Gastrocnemius medialis (tissue), 4 donors: ENCODE measurements around the gene SCAANT1. TPM values are rescaled to one million over a fixed set of nuclear protein-coding genes. Genes with fewer than 3 reads are reported as not detected.

Source experiments
- ATAC-seq, 2 donors: fragments of 150-250 bp; one replicate each; pipeline ENCODE4 v1.9.1; 2016
- DNase-seq, 2 donors: peaks; one replicate each; pipeline ENCODE4 v3.0.0-alpha.2; 2019
- H3K27ac ChIP-seq, 4 donors: fragments of 200-600 bp; sonication (generic); 1 replicate in 1 of 4; 2 replicates in 3 of 4; pipeline ENCODE4 v1.5.1; 2016 to 2018; ENCODE audit warnings: mild to moderate bottlenecking in 2 of 4, moderate library complexity in 1 of 4
- H3K27me3 ChIP-seq, 3 donors: fragments of 200-600 bp; sonication (generic) in 2 of 3; 1 replicate in 1 of 3; 2 replicates in 2 of 3; pipeline versions ENCODE4 v1.5.1 to v1.6.0; 2016 to 2019; ENCODE audit warnings: mild to moderate bottlenecking in 1 of 3, moderate library complexity in 1 of 3
- H3K36me3 ChIP-seq, 2 donors: fragments of 200-600 bp; sonication (generic) in 1 of 2; one replicate each; pipeline ENCODE4 v1.5.1; 2017 to 2018
- H3K4me1 ChIP-seq, 2 donors: fragments of 200-600 bp; sonication (generic) in 1 of 2; one replicate each; pipeline ENCODE4 v1.5.1; 2016 to 2017; ENCODE audit warnings: mild to moderate bottlenecking in 2 of 2
- H3K4me3 ChIP-seq, 4 donors: fragments of 200-600 bp; sonication (generic) in 3 of 4; 1 replicate in 1 of 4; 2 replicates in 3 of 4; pipeline ENCODE4 v1.5.1; 2016 to 2019; ENCODE audit warnings: mild to moderate bottlenecking in 2 of 4
- H3K9me3 ChIP-seq, 3 donors: fragments of 200-600 bp; sonication (generic) in 2 of 3; 1 replicate in 1 of 3; 2 replicates in 2 of 3; pipeline ENCODE4 v1.5.1; 2016 to 2019
- CTCF ChIP-seq, 5 experiments: fragments of 450-650 bp in 3 of 5; fragments of 200-600 bp in 2 of 5; sonication (generic) in 2 of 5; IDR thresholded peaks in 4 of 5; conservative IDR thresholded peaks in 1 of 5; 1 replicate in 4 of 5; 2 replicates in 1 of 5; pipeline ENCODE4 v1.5.1; 2016 to 2019; ENCODE audit warnings: antibody characterized with exemption in 5 of 5, mild to moderate bottlenecking in 3 of 5, moderate library complexity in 3 of 5
- POLR2A ChIP-seq, 2 donors: fragments of 450-650 bp; IDR thresholded peaks; one replicate each; pipeline ENCODE4 v1.6.1; 2017; ENCODE audit warnings: antibody characterized with exemption in 2 of 2, mild to moderate bottlenecking in 2 of 2, moderate library complexity in 2 of 2
- in situ Hi-C, 4 donors: fragments of 200-750 bp; cut with MboI; loops; one replicate each; pipeline versions ENCODE4 v1.15.0 to v1.8.0; 2017; ENCODE audit warnings: low sequenced_read_pairs in 4 of 4
- intact Hi-C: fragments of 100-400 bp; cut with DNase I; formaldehyde crosslinking; loops from one replicate; pipeline ENCODE4 v1.15.1; 2023; ENCODE audit warnings: low total_unique reads
- total RNA-seq, 4 donors: library from RNA; depleted of rRNA; stranded (reverse); fragments of >200 nt; gene quantifications; one replicate each; pipeline versions ENCODE4 v1.1.0 to v1.2.3, GENCODE V29; 2016

SCAANT1 gene
- total RNA-seq, 4 donors from 2014 or later: not detected

GRCh38 chr3:63878394-63879060 is 33.7 kb downstream of the SCAANT1 start:
- Histone ChIP-seq H3K27ac (no peak overlapping the region), H3K36me3 (no peaks in the 10 kb centered on the region), H3K4me1 (peaks cover 35 to 53% of the 10 kb centered on the region in 2 donors), H3K27me3 (no peaks in the 10 kb centered on the region), H3K9me3 (no peaks in the 10 kb centered on the region), H3K4me3 (no peak overlapping the region)
- DNase-seq: no peak
- intact Hi-C loops (no loop called here), in situ Hi-C loops (no loop called here)
- TF ChIP-seq POLR2A (IDR thresholded peaks at IDR 0.05): no peak
- no peak for TF ChIP-seq CTCF (IDR thresholded peaks at IDR 0.05 in 4 of 5, conservative IDR thresholded peaks at IDR 0.05 in 1 of 5)
- no peak for ATAC-seq

DNA sequence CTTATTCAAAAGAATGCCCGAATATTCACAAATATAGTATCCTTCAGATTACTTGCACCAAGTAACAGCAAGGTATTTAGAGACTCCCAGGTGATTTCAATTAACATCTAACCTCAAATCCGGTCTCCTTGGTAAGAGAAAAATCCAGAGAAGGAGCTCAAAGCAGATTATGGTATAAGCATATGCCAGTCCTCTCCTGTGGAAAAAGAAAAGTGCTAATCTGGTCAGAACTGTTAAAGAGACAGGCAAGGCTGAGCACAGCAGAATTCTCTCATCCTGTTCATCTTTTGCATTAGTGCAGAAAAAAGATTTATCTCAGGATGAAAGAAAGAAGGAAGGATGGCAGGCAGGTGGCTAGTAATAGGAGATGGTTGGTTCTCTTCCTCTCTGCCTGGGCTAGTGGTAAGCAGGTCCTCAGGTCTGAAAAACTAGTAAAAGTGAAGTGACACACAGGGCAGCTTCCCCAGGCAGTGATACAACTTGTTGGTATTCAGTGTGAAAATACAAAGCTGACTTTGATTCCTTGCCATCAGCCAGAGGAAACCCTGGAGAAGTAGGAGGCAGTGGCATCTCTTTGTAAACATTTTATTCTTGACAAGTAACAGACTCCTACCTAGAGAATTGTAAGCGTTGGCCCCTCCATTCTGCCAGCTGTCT is 34.3 kb downstream of the SCAANT1 start:
- ATAC-seq: no peak
- no peaks in the 10 kb centered on the region for H3K9me3 ChIP-seq
- no peaks in the 10 kb centered on the region for H3K27me3 ChIP-seq
- H3K4me3 ChIP-seq: no peak overlapping the region
- in situ Hi-C loops (no loop called here), intact Hi-C loops (no loop called here)
- TF ChIP-seq POLR2A (IDR thresholded peaks at IDR 0.05): no peak
- no peak for DNase-seq
- no peak overlapping the region for H3K27ac ChIP-seq
- no peaks in the 10 kb centered on the region for H3K36me3 ChIP-seq
- peaks cover 33 to 52% of the 10 kb centered on the region in 2 donors for H3K4me1 ChIP-seq

DNA sequence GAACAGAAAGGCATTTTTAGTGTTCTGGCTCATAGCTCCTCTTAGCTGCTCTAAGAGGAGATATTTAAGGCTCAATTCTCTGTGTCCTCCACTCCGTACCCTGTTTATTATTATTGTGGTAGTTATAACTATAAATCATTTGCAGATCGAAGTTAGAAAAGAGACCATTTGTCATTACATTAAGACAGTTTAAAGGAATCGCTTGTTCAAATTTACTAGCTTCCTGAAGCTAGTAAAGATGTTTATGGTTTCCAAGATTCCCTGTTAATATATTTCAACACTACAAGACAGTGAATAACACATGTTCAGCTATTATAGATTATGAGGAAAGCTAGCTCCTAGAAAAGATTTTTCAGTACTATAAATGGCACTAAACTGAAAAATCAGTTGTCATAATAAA is 35.9 kb downstream of the SCAANT1 start:
- Histone ChIP-seq H3K27me3 (no peaks in the 10 kb centered on the region), H3K9me3 (no peaks in the 10 kb centered on the region), H3K36me3 (no peaks in the 10 kb centered on the region), H3K4me1 (peaks cover 25 to 44% of the 10 kb centered on the region in 2 donors), H3K27ac (no peak overlapping the region), H3K4me3 (no peak overlapping the region)
- TF ChIP-seq CTCF (IDR thresholded peaks at IDR 0.05 in 4 of 5, conservative IDR thresholded peaks at IDR 0.05 in 1 of 5) (no peak), POLR2A (IDR thresholded peaks at IDR 0.05) (no peak)
- DNase-seq: no peak
- in situ Hi-C loops: no loop called here
- intact Hi-C loops: no loop called here
- no peak for ATAC-seq

DNA sequence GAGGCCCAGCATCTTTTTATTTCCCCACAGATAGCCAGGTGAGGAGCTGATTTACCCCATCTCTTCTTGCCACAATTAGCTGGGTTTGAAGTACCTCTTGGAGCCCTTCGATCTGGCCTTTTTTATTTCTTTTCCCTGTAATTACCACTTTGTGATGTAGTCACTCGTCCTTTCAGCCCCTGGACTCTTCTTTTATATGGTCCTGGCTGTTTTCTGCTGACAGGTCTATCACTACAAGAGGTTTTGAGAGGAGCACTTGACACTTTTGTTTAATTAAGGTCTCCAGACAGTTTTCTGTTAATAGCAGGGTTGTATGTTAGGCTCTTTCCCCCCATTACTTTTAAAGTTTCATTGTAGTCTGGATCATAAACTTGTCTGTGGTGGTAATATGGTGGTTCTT is 36.7 kb downstream of the SCAANT1 start:
- peaks cover 31 to 51% of the 10 kb centered on the region in 2 donors for H3K4me1 ChIP-seq
- intact Hi-C loops: no loop called here

More for the DNA sequence above, 36.7 kb downstream of the SCAANT1 start:
- Histone ChIP-seq H3K4me3 (no peak overlapping the region), H3K27me3 (no peaks in the 10 kb centered on the region), H3K36me3 (no peaks in the 10 kb centered on the region), H3K9me3 (no peaks in the 10 kb centered on the region), H3K27ac (no peak overlapping the region)
- in situ Hi-C loops: no loop called here
- no peak for TF ChIP-seq CTCF (IDR thresholded peaks at IDR 0.05 in 4 of 5, conservative IDR thresholded peaks at IDR 0.05 in 1 of 5)
- no peak for TF ChIP-seq POLR2A (IDR thresholded peaks at IDR 0.05)
- DNase-seq (no peak), ATAC-seq (no peak)
